Measurements from ENCODE around the gene KRT3. TPM values are rescaled to one million over a fixed set of nuclear protein-coding genes. Genes with fewer than 3 reads are reported as not detected.

The KRT3 gene
- total RNA-seq, 1 experiment from 2014 or later = not detected

DNA sequence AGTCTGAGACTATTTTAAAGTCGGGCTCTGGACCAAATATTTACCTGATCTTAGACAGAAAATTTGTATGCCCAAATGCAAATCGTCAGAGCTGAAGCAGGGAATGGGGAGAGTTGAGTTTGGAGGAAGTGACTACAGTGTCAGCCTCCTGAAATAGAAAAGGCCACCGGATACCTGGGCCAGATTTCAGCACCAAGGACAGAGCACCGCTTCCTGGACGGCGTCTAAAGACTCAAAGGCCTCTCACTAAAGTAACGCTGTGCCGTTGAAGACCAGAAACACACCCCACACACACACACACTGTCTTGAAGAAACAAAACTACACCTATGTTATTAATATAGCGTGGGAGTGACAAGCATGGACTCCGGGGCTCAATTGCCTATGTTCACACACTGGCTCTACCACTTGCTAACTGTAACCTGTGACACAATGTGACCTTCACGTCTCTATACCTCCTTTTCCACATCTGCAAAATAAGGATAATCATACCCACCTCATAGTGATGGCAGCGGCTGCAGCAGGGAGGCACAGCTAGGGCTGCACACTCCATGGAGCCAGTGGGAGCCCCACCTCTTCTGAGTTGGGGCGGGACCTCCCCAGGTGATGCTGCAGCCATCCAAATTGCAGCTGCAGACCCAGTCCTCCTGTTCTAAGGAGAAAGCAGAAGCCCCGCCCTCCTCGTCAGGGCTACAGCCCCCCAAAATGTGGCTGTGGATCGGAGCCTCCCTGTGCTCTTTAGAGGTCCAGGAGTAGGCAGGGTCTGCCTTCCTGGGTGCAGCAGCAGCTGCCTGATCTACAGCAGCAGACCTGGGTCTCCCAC, 54.3 kb downstream of the KRT3 start:
- ChIA-PET POLR2A (ENCODE audit: low non-redundant PET) (no interaction called here), CTCF (no interaction called here)
- TF ChIP-seq, protein P1, sequence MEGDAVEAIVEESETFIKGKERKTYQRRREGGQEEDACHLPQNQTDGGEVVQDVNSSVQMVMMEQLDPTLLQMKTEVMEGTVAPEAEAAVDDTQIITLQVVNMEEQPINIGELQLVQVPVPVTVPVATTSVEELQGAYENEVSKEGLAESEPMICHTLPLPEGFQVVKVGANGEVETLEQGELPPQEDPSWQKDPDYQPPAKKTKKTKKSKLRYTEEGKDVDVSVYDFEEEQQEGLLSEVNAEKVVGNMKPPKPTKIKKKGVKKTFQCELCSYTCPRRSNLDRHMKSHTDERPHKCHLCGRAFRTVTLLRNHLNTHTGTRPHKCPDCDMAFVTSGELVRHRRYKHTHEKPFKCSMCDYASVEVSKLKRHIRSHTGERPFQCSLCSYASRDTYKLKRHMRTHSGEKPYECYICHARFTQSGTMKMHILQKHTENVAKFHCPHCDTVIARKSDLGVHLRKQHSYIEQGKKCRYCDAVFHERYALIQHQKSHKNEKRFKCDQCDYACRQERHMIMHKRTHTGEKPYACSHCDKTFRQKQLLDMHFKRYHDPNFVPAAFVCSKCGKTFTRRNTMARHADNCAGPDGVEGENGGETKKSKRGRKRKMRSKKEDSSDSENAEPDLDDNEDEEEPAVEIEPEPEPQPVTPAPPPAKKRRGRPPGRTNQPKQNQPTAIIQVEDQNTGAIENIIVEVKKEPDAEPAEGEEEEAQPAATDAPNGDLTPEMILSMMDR (conservative IDR thresholded peaks at IDR 0.05; ENCODE audit: low read depth, low read length) = no peak
- TF ChIP-seq EZH2 (IDR thresholded peaks at IDR 0.05; ENCODE audit: borderline replicate concordance, low read depth, low read length, poor library complexity, severe bottlenecking) = no peak
- no peaks in the 10 kb centered on the region for H3K9me3 ChIP-seq (ENCODE audit: low read depth, low read length, poor library complexity, severe bottlenecking)
- peaks cover 23% of the 10 kb centered on the region for H3K4me1 ChIP-seq (ENCODE audit: insufficient read depth, low read length, poor library complexity, severe bottlenecking)
- no peak overlapping the region for H3K4me3 ChIP-seq (ENCODE audit: low read depth, low read length, poor library complexity, severe bottlenecking)
- intact Hi-C loops (cut with micrococcal nuclease; ENCODE audit: unreplicated experiment) = no loop called here
- H3K36me3 ChIP-seq (ENCODE audit: insufficient read depth, low read length, poor library complexity, severe bottlenecking) = no peaks in the 10 kb centered on the region
- H3K27me3 ChIP-seq (replicated peaks; ENCODE audit: insufficient read depth, low read depth, low read length, poor library complexity) = no peaks in the 10 kb centered on the region
- no TSS peak for BruUV-seq (replicated peaks)
- peak; percentile 81 for DNase-seq (ENCODE audit: low spot score)
- H3K27ac ChIP-seq (ENCODE audit: low read depth, low read length, poor library complexity, severe bottlenecking) = no peak overlapping the region

DNA sequence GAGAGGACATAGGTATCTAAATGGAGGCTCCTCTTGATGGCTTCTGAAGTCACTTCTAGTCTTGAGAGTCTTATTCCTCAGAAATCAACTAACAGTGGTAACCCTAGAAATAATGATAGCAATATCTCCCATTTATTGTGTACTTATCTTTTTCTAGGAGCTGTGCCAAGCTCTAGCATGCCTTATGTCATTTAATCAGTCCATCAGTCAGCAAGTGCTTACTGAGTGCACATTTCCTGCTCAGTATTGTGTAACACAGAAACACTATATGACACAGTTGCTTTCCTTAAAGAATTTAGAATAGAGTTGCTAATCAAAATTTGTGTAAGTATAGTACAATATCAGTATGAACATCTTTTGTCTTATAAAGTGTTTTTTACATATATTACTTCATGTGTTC, 55.3 kb downstream of the KRT3 start:
- peaks cover 23% of the 10 kb centered on the region for H3K4me1 ChIP-seq (ENCODE audit: insufficient read depth, low read length, poor library complexity, severe bottlenecking)
- ChIA-PET CTCF (no interaction called here), POLR2A (ENCODE audit: low non-redundant PET) (no interaction called here)
- no peak overlapping the region for H3K27ac ChIP-seq (ENCODE audit: low read depth, low read length, poor library complexity, severe bottlenecking)
- H3K4me3 ChIP-seq (ENCODE audit: low read depth, low read length, poor library complexity, severe bottlenecking) = no peak overlapping the region
- intact Hi-C loops (cut with micrococcal nuclease; ENCODE audit: unreplicated experiment) = no loop called here
- BruUV-seq (replicated peaks) = no TSS peak
- no peaks in the 10 kb centered on the region for H3K27me3 ChIP-seq (replicated peaks; ENCODE audit: insufficient read depth, low read depth, low read length, poor library complexity)
- TF ChIP-seq EZH2 (IDR thresholded peaks at IDR 0.05; ENCODE audit: borderline replicate concordance, low read depth, low read length, poor library complexity, severe bottlenecking) = no peak
- TF ChIP-seq, protein P1 (conservative IDR thresholded peaks at IDR 0.05; ENCODE audit: low read depth, low read length) = no peak
- H3K9me3 ChIP-seq (ENCODE audit: low read depth, low read length, poor library complexity, severe bottlenecking) = no peaks in the 10 kb centered on the region
- peak; percentile 78 for DNase-seq (ENCODE audit: low spot score)
- H3K36me3 ChIP-seq (ENCODE audit: insufficient read depth, low read length, poor library complexity, severe bottlenecking) = no peaks in the 10 kb centered on the region

DNA sequence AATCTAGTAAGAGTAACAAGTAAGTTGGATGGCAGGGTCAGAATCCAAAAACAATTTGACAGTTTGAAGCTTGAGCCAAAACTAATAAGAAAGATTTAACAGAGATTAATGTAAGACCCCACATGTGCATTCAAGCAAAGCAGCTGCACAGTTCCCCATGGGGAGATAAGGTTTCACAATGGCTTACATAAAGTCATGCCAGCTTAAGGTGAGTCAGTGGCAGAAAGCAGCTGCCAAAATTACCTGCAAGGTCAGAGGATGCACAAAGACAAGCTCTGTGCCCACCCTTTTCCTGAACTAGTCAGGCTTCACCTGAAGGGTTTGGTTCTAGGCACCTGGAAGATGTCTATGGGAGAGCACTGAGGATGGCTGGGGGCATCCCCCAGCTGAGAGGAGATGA, 56.0 kb downstream of the KRT3 start:
- no peaks in the 10 kb centered on the region for H3K27me3 ChIP-seq (replicated peaks; ENCODE audit: insufficient read depth, low read depth, low read length, poor library complexity)

More for the DNA sequence above, 56.0 kb downstream of the KRT3 start:
- H3K27ac ChIP-seq (ENCODE audit: low read depth, low read length, poor library complexity, severe bottlenecking) = no peak overlapping the region
- no peaks in the 10 kb centered on the region for H3K36me3 ChIP-seq (ENCODE audit: insufficient read depth, low read length, poor library complexity, severe bottlenecking)
- H3K4me3 ChIP-seq (ENCODE audit: low read depth, low read length, poor library complexity, severe bottlenecking) = no peak overlapping the region
- DNase-seq (ENCODE audit: low spot score) = no peak
- CTCF ChIA-PET = no interaction called here
- no peaks in the 10 kb centered on the region for H3K9me3 ChIP-seq (ENCODE audit: low read depth, low read length, poor library complexity, severe bottlenecking)
- intact Hi-C loops (cut with micrococcal nuclease; ENCODE audit: unreplicated experiment) = no loop called here
- peaks cover 23% of the 10 kb centered on the region for H3K4me1 ChIP-seq (ENCODE audit: insufficient read depth, low read length, poor library complexity, severe bottlenecking)
- no peak for TF ChIP-seq EZH2 (IDR thresholded peaks at IDR 0.05; ENCODE audit: borderline replicate concordance, low read depth, low read length, poor library complexity, severe bottlenecking)
- TF ChIP-seq, protein P1 (conservative IDR thresholded peaks at IDR 0.05; ENCODE audit: low read depth, low read length) = no peak
- POLR2A ChIA-PET (ENCODE audit: low non-redundant PET) = no interaction called here
- BruUV-seq (replicated peaks) = no TSS peak

Other genes starting within 250 kb of the KRT3 start
- gene KRT71, start 243.0 kb downstream of the KRT3 start, total RNA-seq (2021) = not detected in 2 replicates
- not detected in 2 replicates for gene KRT74, start 222.3 kb downstream of the KRT3 start, total RNA-seq (2021)
- gene KRT72, start 194.7 kb downstream of the KRT3 start, total RNA-seq (2021) = not detected in 2 replicates
- gene KRT73, start 177.6 kb downstream of the KRT3 start, total RNA-seq (2021) = not detected in 2 replicates
- gene KRT2, start 143.9 kb downstream of the KRT3 start, total RNA-seq (2021) = not detected in 2 replicates
- gene KRT1, start 115.7 kb downstream of the KRT3 start, total RNA-seq (2021) = not detected in 2 replicates
- not detected in 2 replicates for gene KRT77, start 92.6 kb downstream of the KRT3 start, total RNA-seq (2021)
- not detected in 2 replicates for gene KRT76, start 18.8 kb downstream of the KRT3 start, total RNA-seq (2021)
- gene KRT4, start 18.0 kb upstream of the KRT3 start, total RNA-seq (2021) = not detected in 2 replicates
- gene KRT79, start 38.2 kb upstream of the KRT3 start, total RNA-seq (2021) = not detected in 2 replicates
- not detected in 2 replicates for gene KRT78, start 52.9 kb upstream of the KRT3 start, total RNA-seq (2021)
- gene KRT8, start 109.0 kb upstream of the KRT3 start, total RNA-seq (2021) = 15.4 and 16.2 TPM in 2 replicates
- 179 and 209 TPM in 2 replicates for gene KRT18, start 153.0 kb upstream of the KRT3 start, total RNA-seq (2021)
- gene EIF4B, start 210.3 kb upstream of the KRT3 start, total RNA-seq (2021) = 393 and 400 TPM in 2 replicates